ENCODE results near the gene OR11H12.
"Not testable (repeated sequence)": the region's sequence is repeated elsewhere in the genome, so short reads cannot be mapped to it uniquely, and the experiment has no call there.

Gene OR11H12

GRCh38 chr14:18600817-18601216 is at the start of gene OR11H12:
TSS of gene OR11H12 (plus strand) at chr14:18601117. CDS start at chr14:18601117, 0 bp downstream.
- in situ Hi-C loops (cut with MboI; ENCODE audit: low sequenced_read_pairs): not testable (repeated sequence)

- in situ Hi-C loops (cut with MboI; ENCODE audit: low sequenced_read_pairs): not testable (repeated sequence)
Measured at GRCh38 chr14:18582908-18583307, 18.0 kb upstream of the OR11H12 start.

GRCh38 chr14:18626610-18627213 is 25.8 kb downstream of the OR11H12 start:
- in situ Hi-C loops (cut with MboI; ENCODE audit: low sequenced_read_pairs): not testable (repeated sequence)

DNA sequence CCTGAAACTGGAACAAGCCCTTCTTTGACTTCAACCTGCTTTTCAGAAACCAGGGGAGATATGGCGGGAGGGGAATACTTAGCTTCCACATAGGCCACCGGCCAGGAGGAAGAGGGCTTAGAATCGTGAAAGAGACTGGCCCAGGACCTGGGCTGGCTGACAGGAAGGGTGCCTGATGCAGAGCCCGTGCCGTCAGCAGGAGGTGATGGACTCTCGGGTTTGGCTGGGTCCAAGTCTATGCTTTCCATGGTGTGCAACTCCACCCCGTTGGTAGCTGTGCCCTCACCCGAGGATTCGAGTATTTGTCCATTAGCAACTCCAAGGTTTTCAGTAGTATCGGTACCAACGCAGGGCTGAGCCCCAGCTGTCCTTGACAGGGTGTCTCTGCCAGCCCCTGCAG is 35.1 kb downstream of the OR11H12 start:
- in situ Hi-C loops (cut with MboI; ENCODE audit: low sequenced_read_pairs): not testable (repeated sequence)

- in situ Hi-C loops (cut with MboI; ENCODE audit: low sequenced_read_pairs): not testable (repeated sequence)
Measured at GRCh38 chr14:18638032-18638431, 37.1 kb downstream of the OR11H12 start.

GRCh38 chr14:18638785-18639184 is 37.9 kb downstream of the OR11H12 start:
- in situ Hi-C loops (cut with MboI; ENCODE audit: low sequenced_read_pairs): not testable (repeated sequence)

GRCh38 chr14:18646075-18646730 is 45.3 kb downstream of the OR11H12 start:
- in situ Hi-C loops (cut with MboI; ENCODE audit: low sequenced_read_pairs): not testable (repeated sequence)
